Measurements from ENCODE around the gene TMEM109.

TMEM109 gene

DNA sequence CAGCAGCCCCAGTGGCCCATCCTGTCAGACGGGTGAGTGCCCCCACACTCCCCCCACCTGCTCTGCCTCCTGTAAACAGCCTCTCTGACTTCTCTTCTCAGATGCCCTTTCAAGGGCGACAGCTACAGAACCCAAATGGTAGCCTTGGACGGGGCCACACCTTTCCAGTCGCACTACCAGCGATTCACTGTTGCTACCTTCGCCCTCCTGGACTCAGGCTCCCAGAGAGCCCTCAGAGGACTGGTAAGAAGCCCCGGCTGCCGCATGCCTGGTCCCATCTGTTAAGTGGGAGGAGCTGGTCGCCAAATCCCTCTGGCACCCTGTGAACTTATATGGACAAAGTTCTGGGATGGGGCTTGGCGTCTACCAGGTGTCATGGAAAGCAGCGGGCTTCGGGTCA lies 40.4 kb upstream of the TMEM109 start:
- Mint-ChIP-seq H3K4me1 (ENCODE audit: low read depth) (peaks cover 18% of the 10 kb centered on the region), H3K27me3 (peaks cover 3% of the 10 kb centered on the region), H3K9me3 (no peaks in the 10 kb centered on the region), H3K36me3 (ENCODE audit: low read depth) (peaks cover 32% of the 10 kb centered on the region), H3K4me3 (no peak overlapping the region), H3K27ac (no peak overlapping the region)
- DNase-seq: no peak

DNA sequence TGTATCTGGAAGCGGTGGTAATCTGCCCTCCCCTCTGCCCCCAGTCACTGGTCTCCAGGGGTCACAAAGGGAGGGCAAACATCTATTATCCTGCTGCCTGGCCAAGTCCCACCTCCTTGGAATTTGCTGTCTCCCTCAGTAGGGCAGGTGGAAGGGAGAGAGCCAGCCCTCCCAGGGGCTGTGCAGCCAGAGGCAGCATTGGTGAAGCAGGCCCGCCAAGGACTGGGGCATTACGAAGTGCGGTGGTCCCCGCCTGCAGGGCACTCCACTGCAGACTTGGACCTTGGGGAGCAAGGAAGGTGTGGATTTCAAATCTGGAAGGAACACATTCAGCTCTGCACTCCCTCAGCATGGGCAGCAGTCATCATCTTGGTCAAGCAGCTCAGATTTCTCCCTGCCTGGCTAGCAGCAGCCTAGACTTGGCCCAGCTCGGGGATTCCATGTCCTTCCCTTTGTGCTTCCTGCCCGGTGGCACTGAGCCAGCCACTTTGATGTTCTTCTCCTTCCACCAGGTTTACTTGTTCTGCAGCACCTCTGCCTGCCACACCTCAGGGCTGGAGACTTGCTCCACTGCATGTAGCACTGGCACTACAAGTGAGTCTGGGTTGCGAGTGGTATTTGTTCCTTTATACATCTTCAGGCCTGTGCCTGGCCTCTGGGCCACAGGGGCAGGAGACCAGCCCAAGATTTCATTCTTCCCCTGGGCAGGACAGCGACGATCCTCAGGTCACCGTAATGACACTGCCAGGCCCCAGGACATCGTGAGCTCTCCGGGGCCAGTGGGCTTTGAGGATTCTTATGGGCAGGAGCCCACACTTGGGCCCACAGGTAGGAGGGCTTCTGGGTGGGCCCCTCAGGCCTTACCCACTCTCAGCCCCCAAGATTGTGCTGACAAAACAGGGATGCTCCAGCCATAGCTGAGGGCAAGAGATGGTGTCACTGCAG lies 39.3 kb upstream of the TMEM109 start:
- peak overlapping the region; percentile 18 for H3K27ac Mint-ChIP-seq
- peaks cover 18% of the 10 kb centered on the region for H3K4me1 Mint-ChIP-seq (ENCODE audit: low read depth)
- peaks cover under 1% of the 10 kb centered on the region for H3K27me3 Mint-ChIP-seq
- H3K36me3 Mint-ChIP-seq (ENCODE audit: low read depth): peaks cover 43% of the 10 kb centered on the region
- H3K9me3 Mint-ChIP-seq: no peaks in the 10 kb centered on the region
- no peak overlapping the region for H3K4me3 Mint-ChIP-seq
- DNase-seq: no peak

DNA sequence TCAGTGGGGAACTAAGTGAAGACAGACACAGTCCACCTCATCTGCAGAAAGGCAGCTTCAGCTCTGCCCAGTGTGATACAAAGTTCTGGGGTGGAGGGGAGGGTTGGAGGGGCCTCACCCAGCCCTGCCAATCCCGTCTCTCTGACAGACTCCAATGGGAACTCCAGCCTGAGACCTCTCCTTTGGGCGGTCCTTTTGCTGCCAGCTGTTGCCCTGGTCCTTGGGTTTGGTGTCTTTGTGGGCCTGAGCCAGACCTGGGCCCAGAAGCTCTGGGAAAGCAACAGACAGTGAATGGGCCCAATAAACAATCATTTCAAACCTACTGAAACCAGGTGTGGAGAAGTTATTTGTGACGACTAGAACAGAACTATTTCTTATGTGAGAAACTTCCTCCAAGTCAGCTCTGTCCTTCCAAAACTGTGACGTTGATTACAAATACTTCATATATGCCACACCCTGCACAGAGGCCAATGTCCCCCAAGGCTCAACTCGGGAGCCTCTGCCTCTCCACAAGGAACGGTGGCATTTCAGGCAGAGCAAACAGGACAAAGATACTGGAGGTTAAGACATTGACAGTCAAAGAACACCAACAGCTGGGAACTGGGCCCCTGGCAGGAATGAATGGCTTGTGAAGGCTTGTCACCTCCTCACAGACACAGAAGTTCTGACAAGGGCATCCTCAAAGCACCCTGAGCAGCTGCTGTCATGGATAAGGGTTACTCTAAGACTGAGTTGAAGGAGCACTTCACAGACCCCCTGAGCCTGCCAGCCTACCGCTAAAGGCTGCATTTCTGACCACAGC lies 38.4 kb upstream of the TMEM109 start:
- H3K27ac Mint-ChIP-seq: no peak overlapping the region
- H3K4me3 Mint-ChIP-seq: no peak overlapping the region
- H3K27me3 Mint-ChIP-seq: no peaks in the 10 kb centered on the region
- peaks cover 18% of the 10 kb centered on the region for H3K4me1 Mint-ChIP-seq (ENCODE audit: low read depth)
- no peak for DNase-seq
- H3K9me3 Mint-ChIP-seq: no peaks in the 10 kb centered on the region
- H3K36me3 Mint-ChIP-seq (ENCODE audit: low read depth): peaks cover 52% of the 10 kb centered on the region

DNA sequence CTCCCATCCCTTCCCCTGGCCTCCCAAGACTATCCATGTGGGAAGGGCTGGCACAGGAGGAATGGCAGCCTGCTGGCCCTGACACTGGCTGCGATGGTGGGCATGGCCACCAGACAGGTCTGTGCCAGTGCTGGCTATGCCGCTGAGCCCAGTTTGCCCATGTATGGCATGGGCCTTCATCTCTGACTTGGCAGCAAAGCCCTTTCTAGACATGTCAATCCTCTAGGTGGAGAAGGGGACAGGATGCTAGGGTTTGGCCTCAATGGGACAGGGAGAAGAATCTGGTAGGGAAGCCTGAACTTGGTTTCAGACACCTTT lies 37.8 kb upstream of the TMEM109 start:
- H3K27me3 Mint-ChIP-seq: no peaks in the 10 kb centered on the region
- no peak for DNase-seq
- H3K27ac Mint-ChIP-seq: no peak overlapping the region
- H3K4me3 Mint-ChIP-seq: no peak overlapping the region
- peaks cover 58% of the 10 kb centered on the region for H3K36me3 Mint-ChIP-seq (ENCODE audit: low read depth)
- H3K9me3 Mint-ChIP-seq: no peaks in the 10 kb centered on the region
- peaks cover 14% of the 10 kb centered on the region for H3K4me1 Mint-ChIP-seq (ENCODE audit: low read depth)

DNA sequence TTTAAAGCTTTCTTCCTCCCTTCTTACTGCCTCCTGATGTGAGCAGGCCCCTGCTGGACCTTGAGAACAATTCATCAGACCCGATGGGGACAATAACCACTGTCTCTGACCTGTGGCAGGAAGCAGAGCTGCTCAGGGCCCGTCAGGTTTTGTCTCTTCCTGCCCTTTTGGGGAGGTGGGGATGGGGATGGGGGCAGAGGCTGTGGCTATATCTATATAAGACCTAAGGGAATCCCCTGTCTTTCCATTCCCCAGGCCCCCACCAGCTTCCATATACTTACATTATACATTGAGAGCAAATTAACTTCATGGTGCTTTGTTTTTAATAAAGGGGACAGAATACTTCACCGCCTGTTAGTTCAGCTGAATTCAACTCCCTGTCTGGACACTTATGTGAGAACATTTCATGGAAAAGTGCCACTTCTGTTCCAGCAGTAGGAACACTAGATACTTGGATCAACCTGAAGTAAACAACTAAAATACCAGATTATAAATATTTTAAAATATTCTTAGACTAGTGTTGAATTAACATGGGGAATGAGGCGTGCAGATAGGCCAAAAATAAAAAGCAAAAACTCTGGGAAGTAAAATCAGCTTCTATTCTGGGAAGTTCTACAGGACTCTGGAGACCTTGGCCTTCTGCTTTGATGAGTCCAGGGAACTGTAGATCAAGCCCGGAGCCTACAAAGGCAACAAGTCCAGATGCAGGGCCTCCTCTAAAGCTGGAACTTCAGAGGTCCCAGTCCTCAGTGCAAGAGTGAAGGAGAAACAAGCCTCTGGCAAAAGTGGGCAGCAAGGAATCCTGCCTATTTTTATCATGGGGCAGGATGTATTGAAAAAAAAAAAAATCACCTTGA lies 35.5 kb upstream of the TMEM109 start:
- Mint-ChIP-seq H3K27me3 (no peaks in the 10 kb centered on the region), H3K4me1 (ENCODE audit: low read depth) (peaks cover 3% of the 10 kb centered on the region), H3K4me3 (no peak overlapping the region), H3K36me3 (ENCODE audit: low read depth) (peaks cover 81% of the 10 kb centered on the region), H3K9me3 (no peaks in the 10 kb centered on the region), H3K27ac (no peak overlapping the region)
- no peak for DNase-seq

DNA sequence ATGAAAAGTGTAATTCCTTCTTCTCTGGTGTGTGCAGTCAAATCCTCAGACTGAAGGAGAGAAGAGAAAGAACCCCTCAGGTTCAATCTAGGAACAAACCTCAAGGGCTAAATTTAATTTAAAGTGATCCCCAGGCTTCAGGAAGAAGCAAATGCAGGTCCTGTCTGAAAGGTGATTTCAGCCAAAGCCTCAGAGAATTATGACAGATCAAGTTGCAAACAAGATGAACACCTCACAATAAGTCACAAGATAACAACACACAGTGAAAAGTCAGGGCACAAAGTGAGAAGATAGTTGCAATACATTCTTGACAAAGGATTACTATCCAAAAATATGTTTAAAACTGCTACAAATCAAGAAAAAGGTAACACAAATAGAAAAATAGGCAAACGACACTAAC lies 34.9 kb upstream of the TMEM109 start:
- Mint-ChIP-seq H3K27me3 (no peaks in the 10 kb centered on the region), H3K27ac (no peak overlapping the region), H3K36me3 (ENCODE audit: low read depth) (peaks cover 86% of the 10 kb centered on the region), H3K9me3 (no peaks in the 10 kb centered on the region), H3K4me1 (ENCODE audit: low read depth) (peaks cover 3% of the 10 kb centered on the region), H3K4me3 (no peak overlapping the region)
- no peak for DNase-seq

DNA sequence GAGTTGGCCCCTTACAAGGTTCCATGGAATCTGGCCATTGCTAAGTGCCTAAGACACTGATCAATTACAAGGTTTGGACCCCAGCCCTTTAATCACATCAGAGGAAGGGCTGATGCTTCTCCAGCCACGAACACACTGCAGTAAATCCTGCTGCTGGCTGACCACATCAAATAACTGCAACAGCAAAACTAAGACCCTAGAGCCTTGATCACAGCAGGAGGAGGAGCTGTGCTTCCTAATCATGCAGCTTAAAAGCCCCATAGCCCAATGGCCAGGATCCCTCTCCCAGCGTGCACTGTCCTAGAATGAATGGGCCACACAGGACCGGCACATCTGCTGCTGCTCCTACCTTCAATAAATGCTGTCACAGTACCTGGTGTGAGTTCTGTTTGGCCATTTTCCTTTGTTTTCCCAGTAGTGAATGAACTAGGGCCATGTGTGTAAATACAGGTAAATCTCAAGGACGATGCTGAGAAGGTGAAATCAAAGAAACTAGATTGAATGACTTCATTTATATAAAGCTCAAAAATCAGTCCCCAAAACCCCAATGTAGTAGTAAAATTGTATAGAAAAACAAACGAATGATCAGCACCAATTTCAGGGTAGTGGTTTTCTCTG lies 33.9 kb upstream of the TMEM109 start:
- H3K27ac Mint-ChIP-seq: peak overlapping the region; percentile 12
- H3K4me1 Mint-ChIP-seq (ENCODE audit: low read depth): peaks cover 3% of the 10 kb centered on the region
- no peaks in the 10 kb centered on the region for H3K27me3 Mint-ChIP-seq
- DNase-seq: no peak
- no peak overlapping the region for H3K4me3 Mint-ChIP-seq
- peaks cover 91% of the 10 kb centered on the region for H3K36me3 Mint-ChIP-seq (ENCODE audit: low read depth)
- H3K9me3 Mint-ChIP-seq: no peaks in the 10 kb centered on the region

DNA sequence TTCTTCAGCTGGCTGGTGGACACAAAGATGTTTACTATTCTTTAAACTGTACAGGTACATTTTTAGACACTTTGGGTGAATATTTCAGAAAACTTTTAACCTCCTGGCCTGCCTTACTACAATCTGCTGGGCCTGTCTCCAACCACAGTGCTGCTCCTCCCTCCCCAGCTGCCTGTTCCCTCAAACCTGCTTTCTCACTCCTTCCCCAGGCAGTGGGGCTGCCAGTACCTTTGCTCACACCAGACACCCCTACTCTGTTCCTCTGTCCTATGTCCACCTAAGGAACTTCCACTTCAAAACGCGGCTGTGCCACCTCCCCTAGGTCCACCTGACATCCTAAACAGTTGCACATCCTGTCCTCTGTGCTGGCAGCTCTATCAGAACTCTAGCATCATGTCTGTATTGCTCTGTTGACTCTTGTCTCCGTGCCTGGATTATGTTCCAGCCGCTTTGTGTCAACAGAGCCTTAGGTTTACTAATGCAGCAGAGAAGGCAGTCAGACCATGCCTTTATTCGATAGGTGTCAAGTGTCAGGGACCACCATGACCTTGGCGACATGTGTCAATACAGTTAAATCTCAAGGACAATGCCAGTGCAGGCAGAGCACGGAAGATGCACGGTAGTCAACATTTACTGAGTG lies 33.2 kb upstream of the TMEM109 start:
- Mint-ChIP-seq H3K9me3 (no peaks in the 10 kb centered on the region), H3K36me3 (ENCODE audit: low read depth) (peaks cover 93% of the 10 kb centered on the region), H3K4me1 (ENCODE audit: low read depth) (peaks cover 3% of the 10 kb centered on the region), H3K4me3 (no peak overlapping the region), H3K27ac (peak overlapping the region; percentile 48), H3K27me3 (no peaks in the 10 kb centered on the region)
- DNase-seq: no peak

DNA sequence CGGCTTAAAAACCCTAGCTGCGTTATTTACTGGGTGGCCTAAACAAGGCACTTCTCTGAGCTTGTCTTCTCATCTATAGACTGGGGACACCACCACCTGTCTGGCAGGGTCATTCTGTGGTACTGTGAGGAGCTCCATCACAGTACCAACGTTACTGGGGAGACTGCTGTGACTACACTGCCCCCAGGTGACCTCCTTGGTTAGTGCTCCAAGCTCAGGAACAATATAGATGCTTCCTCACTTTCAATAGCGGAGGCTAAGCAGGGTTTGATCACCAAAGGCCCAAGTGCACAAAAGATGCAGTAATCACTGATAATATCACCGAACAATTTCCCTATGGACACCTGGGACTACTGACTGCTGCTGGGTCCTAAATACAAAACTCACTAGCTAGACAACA lies 26.4 kb upstream of the TMEM109 start:
- no peak overlapping the region for H3K4me3 Mint-ChIP-seq
- H3K4me1 Mint-ChIP-seq (ENCODE audit: low read depth): peaks cover 3% of the 10 kb centered on the region
- DNase-seq: no peak
- no peaks in the 10 kb centered on the region for H3K27me3 Mint-ChIP-seq
- peaks cover 93% of the 10 kb centered on the region for H3K36me3 Mint-ChIP-seq (ENCODE audit: low read depth)
- no peaks in the 10 kb centered on the region for H3K9me3 Mint-ChIP-seq
- H3K27ac Mint-ChIP-seq: no peak overlapping the region

DNA sequence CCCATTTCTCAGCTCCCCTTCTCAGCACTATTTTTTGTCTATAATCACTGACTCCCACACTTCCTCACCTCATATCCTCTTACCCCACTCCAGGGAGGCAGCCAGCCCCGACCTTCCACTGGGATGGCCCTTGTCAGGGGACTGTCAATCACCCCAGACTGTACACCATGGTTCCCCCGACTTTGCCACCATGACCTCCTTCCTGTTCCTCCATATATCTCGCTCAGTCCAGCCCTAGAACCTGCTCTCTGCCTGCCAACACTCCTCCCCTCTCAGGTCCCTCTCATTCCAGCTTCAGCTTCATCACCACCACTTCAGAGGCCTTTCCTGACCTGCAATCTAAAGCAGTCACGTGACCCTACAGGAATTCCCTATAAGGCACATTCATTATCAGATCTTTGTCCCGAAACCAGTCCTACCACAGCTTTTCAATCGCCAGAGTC lies 24.1 kb upstream of the TMEM109 start:
- Mint-ChIP-seq H3K27ac (no peak overlapping the region), H3K4me3 (no peak overlapping the region), H3K27me3 (no peaks in the 10 kb centered on the region), H3K36me3 (ENCODE audit: low read depth) (peaks cover 95% of the 10 kb centered on the region), H3K9me3 (no peaks in the 10 kb centered on the region), H3K4me1 (ENCODE audit: low read depth) (no peaks in the 10 kb centered on the region)
- DNase-seq: no peak

DNA sequence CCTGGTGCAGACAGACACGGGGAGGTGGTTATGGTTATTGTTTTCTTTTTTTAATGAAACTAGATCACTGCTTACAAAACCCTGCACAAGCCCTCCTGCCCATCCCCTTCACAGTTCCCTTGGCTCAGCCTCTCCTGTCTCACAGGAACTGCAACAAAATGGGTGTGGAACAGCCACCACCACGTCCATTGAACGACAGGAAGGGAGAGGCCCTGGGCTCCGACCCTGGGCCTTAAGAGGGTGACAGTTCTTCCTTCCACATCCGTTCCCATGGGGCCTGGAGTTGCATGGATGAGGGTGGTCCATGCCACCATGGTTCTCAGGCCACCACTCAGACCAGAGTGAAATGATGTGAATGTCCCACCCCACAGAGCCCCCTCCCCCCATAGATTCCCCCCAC lies 23.3 kb upstream of the TMEM109 start:
- H3K27me3 Mint-ChIP-seq: no peaks in the 10 kb centered on the region
- peaks cover 95% of the 10 kb centered on the region for H3K36me3 Mint-ChIP-seq (ENCODE audit: low read depth)
- H3K4me1 Mint-ChIP-seq (ENCODE audit: low read depth): no peaks in the 10 kb centered on the region

DNA sequence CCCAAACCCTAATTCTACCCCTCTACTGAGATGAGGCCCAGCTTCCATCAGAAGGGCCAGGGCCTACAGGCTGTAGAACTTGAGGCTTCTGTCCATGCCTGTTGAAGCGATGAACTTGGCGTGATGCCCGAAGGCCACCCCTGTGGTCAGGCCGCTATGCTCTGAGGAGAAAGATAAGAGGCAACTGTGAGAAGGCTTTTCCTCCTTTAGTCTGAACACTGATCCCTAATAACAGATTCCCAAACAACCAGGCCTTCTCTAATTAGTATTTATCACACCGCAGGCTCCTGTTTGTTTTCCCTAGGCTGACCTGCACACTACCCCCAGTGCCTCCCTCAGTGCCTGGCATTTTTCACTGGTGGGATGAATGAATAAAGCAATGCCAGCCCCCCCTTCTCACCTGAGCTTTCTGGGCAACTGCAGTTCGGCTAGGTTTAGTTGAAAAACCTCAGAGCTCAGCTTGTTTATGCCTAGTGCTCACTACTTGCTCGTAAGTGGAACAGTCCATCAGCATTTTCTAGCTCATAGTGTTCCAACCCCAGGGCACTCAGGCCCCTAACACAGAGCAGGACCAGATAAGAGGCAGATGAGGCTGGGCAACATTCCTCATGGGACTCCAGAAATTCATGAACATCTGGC lies 22.7 kb upstream of the TMEM109 start:
- no peak for DNase-seq
- Mint-ChIP-seq H3K27ac (peak overlapping the region; percentile 34), H3K4me1 (ENCODE audit: low read depth) (peaks cover 1% of the 10 kb centered on the region), H3K27me3 (no peaks in the 10 kb centered on the region), H3K4me3 (no peak overlapping the region), H3K9me3 (no peaks in the 10 kb centered on the region), H3K36me3 (ENCODE audit: low read depth) (peaks cover 95% of the 10 kb centered on the region)

More for the DNA sequence above, 23.3 kb upstream of the TMEM109 start:
- H3K27ac Mint-ChIP-seq: no peak overlapping the region
- H3K4me3 Mint-ChIP-seq: no peak overlapping the region
- DNase-seq: no peak
- no peaks in the 10 kb centered on the region for H3K9me3 Mint-ChIP-seq

DNA sequence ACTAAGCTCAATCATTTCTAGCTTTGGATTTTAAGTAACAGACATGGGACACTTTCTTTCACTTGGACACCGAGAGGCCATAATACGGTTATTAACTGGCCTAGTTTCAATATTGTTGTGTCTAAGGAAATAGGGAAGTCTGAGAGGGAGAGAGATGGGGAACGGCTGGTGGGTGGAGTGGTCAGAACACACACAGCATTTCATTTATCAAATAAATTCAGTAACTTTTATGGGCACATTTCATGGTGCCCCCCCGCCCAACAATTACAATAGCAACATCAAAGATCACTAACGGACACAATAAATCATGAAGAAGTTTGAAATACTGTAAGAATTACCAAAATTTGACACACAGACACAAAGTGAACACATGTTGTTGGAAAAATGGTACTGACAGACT lies 18.3 kb upstream of the TMEM109 start:
- H3K4me1 Mint-ChIP-seq (ENCODE audit: low read depth): peaks cover 9% of the 10 kb centered on the region
- DNase-seq: no peak
- H3K4me3 Mint-ChIP-seq: no peak overlapping the region
- peak overlapping the region; percentile 27 for H3K27ac Mint-ChIP-seq
- H3K27me3 Mint-ChIP-seq: no peaks in the 10 kb centered on the region
- no peaks in the 10 kb centered on the region for H3K9me3 Mint-ChIP-seq
- H3K36me3 Mint-ChIP-seq (ENCODE audit: low read depth): peaks cover 98% of the 10 kb centered on the region

Measured in activated T-cell treated with anti-CD3 and anti-CD28 coated beads, Interleukin-2, amount 50 U/mL, for 24 hours (primary cell).